DMS153 treated with DMSO at 0.1 percent for 48 hours (cell line): Measurements from ENCODE around the gene ATXN2.
"Not testable (repeated sequence)": the region's sequence is repeated elsewhere in the genome, so short reads cannot be mapped to it uniquely, and the experiment has no call there.

Experiments
- DNase-seq: peaks from one replicate; lab custom pipeline; 2025; ENCODE audit not compliant: unreplicated experiment; lab: John Stamatoyannopoulos, UW

Gene ATXN2

GRCh38 chr12:111405149-111405858 is 193.8 kb downstream of the ATXN2 start:
- peak; percentile 86 for DNase-seq

GRCh38 chr12:111404362-111405148 is 194.6 kb downstream of the ATXN2 start:
- DNase-seq = no peak

GRCh38 chr12:111402490-111402824 is 196.7 kb downstream of the ATXN2 start:
- DNase-seq = not testable (repeated sequence)
